HuH-7 (cell line): ENCODE data around the gene L2HGDH.
"Not testable (repeated sequence)": the region's sequence is repeated elsewhere in the genome, so short reads cannot be mapped to it uniquely, and the experiment has no call there.

Source experiments
- DNase-seq: peaks from one replicate; pipeline ENCODE4 v3.0.0; 2011; ENCODE audit warnings: low spot score

Gene L2HGDH

DNA sequence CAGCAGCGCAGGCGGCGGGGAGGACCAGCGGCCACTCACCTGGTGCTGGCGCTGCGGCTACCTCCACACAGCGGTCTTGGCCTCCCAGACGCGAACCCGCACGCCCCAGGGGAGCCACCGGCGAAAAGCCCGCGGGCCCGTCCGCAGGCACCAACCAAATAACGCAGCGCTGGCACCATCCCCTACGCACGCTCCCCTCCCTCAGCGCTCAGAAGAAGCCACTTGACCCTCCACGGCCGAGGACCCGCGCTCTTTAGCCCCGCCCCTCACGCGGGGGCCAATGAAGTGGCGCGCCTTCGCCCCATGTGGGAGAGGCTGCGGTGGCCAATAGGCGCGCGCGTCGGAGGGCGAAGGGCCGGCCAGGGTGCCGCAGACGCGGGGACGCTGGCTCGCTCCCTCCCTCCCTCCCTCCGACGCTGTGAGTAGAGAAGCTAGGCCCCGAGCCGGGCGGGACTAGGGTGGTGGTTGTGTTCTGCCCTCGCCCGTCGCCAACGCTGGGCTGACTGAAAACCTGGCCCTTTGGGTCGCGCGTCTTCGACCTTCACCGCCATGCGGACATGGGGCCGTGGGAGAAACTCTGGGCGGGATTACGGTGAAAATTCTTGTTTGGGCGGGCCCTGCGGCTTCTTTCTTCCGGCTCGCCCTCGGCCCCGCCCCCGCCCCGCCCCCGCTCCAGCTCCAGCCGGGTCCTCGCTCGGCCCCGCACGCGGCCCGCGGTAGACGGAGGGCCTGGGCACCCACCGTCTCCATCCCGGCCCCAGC, at the start of gene L2HGDH, which contains the start of gene DMAC2L:
L2HGDH (minus strand) TSS at position 258 of the 762 bp plus-strand sequence; CDS start at position 179, 79 bp downstream.
DMAC2L (plus strand) TSS at position 353 of the 762 bp plus-strand sequence. CDS start 9,164 bp downstream, outside the sequence.
- DNase-seq, result peak; percentile 91

DNA sequence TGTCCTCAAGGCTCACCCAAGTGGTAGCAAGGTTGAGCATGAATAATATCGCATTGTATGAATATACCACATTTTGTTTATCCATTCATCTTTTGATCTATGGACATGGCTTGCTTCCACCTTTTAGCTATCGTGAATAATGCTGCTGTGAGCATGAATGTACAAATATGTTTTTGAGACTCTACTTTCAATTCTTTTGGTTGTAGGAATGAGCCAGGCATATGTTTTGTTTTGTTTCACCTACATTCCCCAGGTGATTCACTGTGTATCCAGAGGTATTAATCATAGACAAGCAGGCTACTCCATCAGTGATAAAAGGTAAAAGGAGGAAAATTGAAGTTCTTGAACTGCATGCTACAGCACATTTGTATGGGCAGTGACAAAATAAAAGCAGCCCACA, 48.8 kb upstream of the L2HGDH start:
- no peak for DNase-seq

DNA sequence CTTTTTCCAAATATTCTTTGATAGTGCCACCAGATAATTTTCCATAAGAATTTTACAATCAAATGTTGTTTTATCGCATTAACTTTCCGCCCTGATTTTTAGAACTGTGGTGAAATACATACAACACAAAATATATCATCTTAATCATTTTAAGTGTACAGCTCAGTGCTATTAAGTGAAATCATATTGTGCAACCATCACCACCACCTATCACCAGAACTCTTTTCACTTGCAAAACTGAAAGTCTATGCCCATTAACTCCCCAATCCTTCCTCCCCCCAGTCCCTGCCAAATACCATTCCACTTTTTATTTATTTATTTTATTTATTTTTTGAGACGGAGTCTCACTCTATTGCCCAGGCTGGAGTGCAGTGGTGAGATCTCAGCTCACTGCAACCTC, 48.1 kb upstream of the L2HGDH start:
- no peak for DNase-seq

DNA sequence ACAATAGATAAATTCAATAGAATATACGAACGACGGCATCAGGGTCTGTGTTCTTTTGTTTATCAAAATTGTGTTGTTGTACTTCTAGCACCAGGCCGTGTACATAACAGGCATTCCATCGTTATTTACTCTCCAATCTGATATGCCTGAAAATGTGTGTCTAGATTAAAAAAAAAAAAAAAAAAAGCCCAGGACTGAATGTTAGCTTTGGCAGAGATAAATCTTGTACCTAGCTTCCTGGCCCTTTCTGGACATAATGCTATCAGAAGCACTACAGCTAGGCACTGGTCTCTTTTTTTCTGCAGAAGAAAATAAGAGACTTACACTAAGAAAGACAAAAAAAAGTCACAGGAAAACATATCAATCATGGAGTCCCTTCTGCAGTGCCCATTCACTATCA, 47.6 kb upstream of the L2HGDH start:
- DNase-seq, result no peak

DNA sequence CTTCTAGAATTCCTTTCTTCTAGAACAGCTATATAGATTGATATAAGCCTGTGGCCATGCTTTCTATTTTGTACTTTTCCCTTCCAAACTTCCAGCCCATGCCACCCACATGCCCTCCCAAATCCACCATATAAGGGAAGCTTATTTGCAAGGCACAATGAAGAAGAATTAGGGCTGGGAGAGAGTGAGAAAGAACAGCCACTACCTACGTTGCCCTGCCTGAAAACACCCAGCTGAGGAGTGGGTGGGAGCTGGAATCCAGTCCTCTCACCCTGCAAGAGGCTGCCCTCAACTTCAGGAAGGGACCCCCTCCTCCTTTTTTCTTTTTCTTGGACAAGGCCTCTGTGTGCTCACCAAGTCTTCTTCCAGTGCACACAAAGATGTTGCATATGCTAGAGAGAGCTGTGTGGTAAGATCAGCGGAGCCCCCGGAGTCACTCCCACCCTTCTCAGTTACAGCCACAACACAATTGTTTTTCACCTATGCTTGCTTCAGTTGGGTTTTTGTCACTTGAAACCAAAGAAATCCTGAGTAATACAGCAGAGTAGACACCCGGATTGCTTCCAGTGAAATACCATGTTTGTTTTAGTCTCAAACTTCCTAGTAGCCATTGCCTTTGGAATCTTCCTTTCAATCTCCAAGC, 45.8 kb upstream of the L2HGDH start:
- DNase-seq, result no peak

DNA sequence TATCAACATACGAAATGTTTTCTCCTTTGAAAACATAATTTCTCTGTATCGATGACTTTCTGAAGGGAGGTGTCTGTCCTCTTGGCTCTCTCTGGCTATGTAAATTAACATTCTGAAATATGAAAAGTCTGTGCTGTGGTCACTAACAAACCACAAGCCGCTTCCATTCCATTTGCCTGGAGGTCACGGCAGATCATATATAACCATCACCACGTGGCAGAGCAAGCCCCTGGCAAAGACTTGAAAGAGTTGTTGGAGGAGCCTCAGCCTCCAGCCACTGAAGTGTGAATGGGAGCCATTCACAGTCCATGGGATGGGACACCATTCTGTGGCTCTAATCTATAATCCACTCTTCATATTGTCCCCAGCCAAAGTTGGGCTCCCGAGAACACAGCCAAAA, 45.1 kb upstream of the L2HGDH start:
- DNase-seq, result no peak

DNA sequence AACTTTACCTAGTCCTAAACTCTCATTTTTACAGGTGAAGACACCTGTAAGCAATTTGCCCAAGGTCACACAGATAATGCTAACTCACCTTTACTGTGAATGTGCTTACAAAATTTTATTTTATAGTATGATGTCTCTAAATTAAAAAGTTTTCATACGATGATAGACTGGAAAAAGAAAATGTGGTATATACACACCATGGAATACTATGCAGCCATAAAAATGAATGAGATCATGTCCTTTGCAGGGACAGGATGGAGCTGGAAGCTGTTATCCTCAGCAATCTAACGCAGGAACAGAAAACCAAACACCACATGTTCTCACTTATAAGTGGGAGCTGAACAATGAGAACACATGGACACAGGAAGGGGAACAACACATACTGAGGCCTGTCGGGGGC, 44.3 kb upstream of the L2HGDH start:
- not testable (repeated sequence) for DNase-seq

DNA sequence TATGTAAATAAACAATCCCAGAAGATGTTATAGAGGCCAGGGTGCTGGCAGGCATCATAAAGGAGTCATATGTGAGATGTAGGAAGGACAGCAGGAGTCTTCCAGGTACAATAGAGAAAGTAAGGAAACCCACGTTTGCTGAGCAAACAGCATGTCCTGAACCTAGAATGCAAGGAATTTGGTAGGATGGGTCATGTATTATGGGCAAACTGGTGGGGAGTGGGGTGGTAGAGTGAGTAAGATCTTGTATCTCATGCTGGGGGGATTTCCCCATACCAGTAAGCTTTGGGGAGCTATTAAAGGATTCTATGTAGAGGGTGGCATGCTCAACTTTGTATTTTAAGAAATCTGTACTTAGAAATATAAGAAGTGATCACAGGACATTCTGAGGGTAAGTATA, 43.7 kb upstream of the L2HGDH start:
- DNase-seq, result no peak

DNA sequence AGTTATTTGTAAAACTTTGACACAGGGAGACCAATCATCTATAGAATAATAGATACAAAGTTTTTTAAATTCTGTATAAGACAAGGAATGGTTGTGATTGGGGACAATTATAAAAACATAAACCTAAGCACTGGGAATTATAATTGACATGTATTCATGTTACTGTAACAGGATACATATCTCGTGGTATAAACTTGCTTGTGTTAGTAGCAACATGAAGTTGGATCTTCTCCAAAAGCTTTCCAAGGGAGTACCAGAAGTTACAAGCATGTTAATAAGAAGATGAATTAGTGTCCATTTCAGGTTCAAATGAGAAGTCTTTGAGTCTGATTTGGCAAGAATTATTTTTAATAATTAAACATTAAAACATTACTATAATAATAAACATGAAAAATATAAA, 42.5 kb upstream of the L2HGDH start:
- DNase-seq, result no peak

DNA sequence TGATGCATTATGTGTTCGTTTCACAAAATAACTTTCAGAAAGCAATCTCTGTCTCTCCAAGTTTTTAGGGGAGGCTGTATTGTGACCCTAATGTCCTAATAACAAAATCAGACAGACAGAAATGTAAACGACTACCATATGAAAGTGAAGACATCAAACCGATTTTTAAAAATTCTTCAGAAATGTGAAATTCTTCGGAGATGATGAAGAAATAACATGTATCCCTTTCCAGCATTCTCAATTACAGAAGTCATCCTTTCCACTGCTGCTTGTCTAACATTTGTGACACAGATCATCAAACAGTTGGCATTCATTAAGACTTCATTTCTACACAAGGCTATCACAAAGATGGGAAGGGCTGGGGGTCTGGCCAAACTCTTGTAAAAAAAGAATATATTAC, 41.1 kb upstream of the L2HGDH start:
- no peak for DNase-seq

DNA sequence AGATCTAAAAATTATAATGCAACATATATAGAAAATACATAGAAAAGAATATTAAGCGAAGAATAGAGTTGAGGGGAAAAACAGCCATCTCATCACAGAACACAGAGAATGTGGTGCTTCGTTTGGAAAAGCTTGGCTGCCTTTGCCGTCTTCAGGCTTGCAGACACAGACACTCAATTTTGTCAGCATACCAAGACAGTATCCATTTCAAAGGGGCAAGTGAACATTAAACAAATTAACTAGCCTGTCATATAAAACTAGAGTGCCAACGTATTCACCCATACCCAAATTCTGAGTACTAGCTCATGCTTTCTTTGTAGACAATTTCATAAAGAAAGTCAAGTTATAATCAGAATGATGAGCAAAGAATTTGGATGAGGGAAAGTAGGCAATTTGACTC, 40.6 kb upstream of the L2HGDH start:
- no peak for DNase-seq

DNA sequence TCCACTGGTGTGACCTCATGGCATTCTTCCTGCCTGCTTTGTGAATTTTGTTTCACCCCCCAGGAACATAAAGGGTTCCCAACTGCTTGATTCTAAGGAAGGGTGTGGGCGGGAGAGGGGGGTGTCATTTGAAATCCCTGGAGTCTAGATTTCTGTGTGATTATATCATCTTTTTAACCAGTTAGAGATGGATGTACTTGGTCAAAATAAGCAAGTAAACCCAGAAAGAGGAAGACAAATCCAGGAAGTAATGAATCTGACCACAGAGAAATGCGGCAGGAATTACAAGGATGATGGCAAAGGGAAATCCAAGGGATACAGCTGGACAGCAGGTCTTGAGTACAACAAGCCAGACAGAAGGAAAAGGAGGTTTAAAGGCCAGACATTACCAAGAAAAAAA, 38.9 kb upstream of the L2HGDH start:
- DNase-seq, result no peak

DNA sequence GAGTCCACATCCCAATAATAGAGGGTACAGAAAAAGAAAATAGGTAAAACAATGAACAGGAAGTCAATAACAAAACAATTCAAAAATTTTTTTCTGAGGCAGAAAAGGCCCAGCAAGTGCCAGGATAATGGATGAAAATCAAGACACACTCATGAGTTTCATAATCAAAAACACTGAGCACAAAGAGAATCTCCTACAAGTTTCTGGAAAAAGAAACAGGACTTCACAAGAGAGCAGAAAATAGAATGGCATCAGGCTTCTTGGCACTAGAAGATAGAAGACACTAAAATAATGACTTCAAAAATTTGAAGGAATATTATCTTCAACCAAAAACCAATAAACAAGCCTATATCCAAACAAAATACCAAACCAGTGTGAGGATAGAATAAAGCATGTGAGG, 36.9 kb upstream of the L2HGDH start:
- no peak for DNase-seq

DNA sequence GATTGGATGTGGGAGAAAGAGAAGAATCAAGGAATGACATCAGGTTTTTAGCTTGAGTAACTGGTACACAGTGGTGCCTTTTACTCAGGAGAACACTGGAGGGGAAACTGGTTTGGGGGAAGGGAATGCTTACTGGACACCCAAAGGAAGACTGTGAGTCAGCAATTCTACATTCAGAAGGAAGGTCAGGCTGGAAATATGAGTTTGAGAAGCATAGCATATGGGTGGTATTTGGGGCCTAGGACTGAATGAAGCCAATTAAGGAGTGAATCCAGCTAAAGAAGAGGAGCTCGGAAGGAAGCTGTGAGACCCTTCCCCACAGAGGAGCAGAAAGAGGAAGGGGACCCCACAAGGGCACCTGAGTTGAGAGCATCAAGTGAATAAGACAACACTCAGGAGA, 35.5 kb upstream of the L2HGDH start:
- no peak for DNase-seq

DNA sequence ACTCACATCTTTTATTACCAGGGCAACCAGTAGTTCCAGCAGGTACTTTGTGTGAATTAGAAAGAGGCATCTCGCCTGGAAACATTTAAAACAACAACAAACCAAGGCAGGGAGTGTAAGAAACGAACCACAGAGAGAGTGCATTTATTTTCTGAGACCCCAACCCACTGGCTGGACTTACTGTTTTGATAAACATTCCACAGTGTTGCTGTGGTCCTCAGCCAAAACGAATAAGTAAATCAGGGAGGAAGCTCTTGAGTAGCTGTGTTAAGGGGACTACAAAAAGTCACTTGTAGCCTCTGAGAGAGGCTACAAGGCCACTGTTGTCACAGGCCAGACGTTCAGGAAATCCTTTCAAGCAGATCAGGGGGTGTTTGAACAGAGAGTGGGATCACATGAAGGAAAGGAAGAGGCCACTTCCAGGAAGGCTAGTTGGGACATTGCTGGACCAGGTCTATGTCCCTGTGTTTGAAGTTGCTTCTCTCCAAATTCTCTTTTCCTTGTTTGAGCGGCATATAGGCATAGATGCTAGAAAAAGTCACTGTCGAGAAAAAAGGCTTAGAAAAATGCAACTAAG, 33.9 kb upstream of the L2HGDH start:
- DNase-seq, result no peak

DNA sequence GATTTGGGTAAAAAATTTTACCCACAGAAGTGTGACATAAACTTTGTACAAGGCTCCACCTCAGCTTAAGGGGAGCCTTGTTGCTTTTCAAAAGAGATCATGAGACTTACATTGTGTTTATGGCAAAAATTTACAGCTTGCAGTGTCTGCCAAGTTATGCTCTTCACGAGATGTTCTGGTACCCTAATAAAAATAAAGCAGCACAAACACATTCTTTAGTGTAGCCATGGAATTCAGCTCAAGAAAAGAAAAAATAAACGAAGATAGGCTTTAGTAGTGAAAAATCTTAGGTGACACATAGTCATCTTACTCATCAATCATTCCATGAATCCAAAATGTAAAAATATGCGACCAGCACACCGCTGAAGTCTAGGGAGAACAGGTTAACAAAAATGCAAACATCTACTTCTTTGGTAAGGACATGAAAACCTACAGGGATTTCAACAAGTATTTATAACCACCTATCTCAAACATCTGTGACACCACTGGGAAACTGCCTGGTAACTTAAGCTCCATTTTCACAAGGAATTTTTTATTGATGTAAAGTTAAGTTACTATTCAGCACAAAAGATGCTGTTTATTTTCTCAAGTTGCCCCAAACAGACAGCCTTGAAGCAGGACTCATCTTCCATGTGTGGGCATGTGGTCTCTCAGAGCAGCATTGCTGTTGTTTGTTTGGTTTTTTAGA, 33.0 kb upstream of the L2HGDH start:
- DNase-seq, result no peak

DNA sequence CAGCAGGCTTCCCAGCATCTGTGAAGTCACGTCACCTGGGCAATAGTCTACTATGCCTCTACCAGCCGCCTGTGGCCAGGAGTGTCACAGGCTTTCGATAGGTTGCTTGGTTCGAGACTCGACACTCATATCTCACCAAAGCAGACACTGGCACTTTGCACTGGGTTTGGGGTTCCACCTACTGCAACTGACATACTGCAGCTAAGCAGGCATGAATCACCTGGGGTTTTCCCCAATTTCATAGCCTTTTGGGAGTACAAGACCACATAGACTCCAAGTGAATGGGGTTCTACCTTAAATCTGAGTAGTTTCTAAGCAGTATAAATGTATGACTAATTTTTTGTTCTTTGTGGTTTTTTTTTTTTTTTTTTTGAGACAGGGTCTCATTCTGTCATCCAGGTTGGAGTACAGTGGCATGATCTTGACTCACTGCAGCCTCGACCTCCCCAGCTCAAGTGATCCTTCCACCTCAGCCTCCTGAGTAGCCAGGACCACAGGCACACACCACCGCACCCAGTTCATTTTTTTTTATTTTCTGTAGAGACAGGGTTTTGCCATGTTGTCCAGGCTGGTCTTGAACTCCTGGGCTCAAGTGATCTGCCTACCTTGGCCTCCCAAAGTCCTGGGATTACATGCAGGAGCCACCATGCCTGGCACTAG, 32.2 kb upstream of the L2HGDH start:
- no peak for DNase-seq

DNA sequence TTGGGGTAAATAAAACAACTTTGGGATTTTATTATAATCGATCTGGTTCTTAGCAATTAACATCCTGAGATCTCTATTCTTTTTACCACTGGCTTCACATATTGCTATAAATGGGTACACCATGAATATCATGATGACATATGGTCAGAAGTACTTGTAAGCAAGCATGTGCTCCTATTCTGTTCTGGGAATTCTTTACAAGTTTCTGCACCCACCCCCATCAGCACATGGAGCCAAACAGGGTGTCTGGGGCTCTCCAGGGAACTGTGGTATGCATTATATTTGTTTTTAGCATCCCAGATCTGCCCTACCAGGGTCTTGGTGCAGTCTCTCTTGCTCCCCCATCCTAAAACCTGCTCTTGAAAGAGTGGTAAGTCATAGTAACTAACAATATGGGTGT, 31.4 kb upstream of the L2HGDH start:
- DNase-seq, result no peak

DNA sequence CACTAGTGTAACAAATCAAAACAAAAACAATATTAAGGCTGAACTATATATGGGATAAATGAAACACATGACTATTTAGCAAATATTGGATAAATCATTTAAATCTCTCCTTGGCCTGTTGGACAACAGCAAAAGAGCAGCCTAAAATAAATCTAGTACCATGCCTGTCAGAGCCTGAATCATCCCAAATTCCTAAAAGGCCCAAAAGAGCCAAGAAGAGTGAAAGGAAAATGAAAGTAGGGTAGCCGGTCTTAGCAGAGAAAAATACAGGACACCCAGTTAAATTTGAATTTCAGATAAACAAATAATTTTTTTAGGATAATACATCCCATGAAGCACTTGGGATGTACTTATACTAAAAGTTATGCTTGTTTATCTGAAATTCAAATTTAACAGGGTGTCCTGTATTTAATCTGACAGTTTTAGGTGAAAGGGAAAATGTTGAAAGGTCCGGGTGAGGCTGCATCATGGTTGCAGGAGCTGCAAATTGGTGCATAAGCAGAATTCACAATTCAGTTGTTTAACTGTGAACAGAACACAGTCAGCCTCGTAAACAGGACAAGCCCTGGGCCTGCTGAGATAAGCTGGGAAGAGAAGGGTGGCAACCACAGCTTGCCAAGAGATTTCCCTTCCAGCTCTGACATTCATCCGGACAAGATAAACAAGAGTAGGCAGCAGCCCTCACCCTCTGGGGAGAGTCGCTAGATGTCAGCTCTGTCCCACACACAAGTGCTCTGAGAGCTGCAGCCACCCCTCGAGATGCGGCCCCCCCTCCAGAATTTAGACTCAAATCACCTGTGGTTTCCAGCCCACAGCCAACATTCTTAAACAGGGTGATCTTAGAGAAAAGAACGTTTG, 30.4 kb upstream of the L2HGDH start:
- DNase-seq, result peak; percentile 26

DNA sequence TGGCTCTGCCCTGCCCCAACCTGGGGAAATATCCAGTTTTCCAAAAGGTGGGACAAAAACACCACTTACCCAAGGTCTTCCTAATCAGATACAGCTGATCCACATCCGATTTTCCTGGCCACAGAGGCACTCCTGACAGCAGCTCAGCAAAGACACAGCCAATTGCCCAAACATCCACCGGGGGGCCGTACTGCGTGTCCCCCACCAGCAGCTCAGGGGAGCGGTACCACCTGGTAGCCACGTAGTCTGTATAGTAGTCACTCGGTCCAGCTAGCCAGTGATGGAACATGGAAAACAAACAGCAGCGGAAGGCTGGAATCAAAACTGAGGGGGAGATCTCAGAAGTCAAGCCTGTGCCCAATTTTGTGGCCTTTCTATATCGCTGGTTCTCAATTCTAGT, 28.9 kb upstream of the L2HGDH start:
- DNase-seq, result no peak

DNA sequence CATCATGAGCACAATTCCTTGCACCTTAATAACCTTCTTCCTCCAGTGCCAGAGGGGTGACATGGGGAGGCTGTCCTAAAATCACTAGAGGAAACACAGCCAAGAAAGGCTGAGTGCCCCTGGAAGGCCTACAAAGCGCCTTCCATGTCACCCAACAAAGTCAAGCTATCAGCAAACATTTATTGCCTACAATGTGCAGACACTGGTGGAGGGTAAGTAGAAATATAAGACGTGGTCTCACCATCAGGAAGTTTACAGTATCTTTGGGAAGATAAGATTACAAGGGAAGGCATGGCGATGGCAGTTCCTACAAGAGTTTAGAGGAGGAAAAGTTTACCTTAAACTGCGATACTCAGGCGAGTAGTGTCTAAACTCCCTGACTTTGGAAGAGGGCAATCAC, 28.0 kb upstream of the L2HGDH start:
- no peak for DNase-seq
